ENCODE measurements around the gene RRH.

- no peak for TF ChIP-seq CTCF (IDR thresholded peaks at IDR 0.05)
- TF ChIP-seq ZFX (IDR thresholded peaks at IDR 0.05; ENCODE audit: borderline replicate concordance), result no peak
Measured at GRCh38 chr4:109811707-109812106, 16.1 kb upstream of the RRH start.
